Measurements from ENCODE around the gene ADAMTSL5. TPM values are rescaled to one million over a fixed set of nuclear protein-coding genes. Genes with fewer than 3 reads are reported as not detected.

The ADAMTSL5 gene
- total and polyA plus RNA-seq, 9 of the 15 experiments (the other 6 are each of a cell fraction or from before 2014, with no cell fraction given), result 1.0 to 11.6 (median 4.1) TPM

- TF ChIP-seq KLF13 (tag; IDR thresholded peaks at IDR 0.05; ENCODE audit: borderline replicate concordance, low read depth) (no peak), HNRNPUL1 (IDR thresholded peaks at IDR 0.05; ENCODE audit: low read length) (no peak), PRDM10 (IDR thresholded peaks at IDR 0.05; ENCODE audit: partially characterized antibody) (no peak), ERF (CRISPR knock-in tag; IDR thresholded peaks at IDR 0.05) (no peak), CREB5 (CRISPR knock-in tag; IDR thresholded peaks at IDR 0.05) (no peak), HNRNPLL (IDR thresholded peaks at IDR 0.05; ENCODE audit: low read depth, low read length, poor library complexity, severe bottlenecking) (no peak), ZNF277 (CRISPR knock-in tag; IDR thresholded peaks at IDR 0.05; ENCODE audit: borderline replicate concordance) (no peak), ZNF324 (CRISPR knock-in tag; IDR thresholded peaks at IDR 0.05) (no peak), POLR3G (IDR thresholded peaks at IDR 0.05; ENCODE audit: extremely low read depth, insufficient read length, insufficient replicate concordance) (no peak), SLC30A9 (CRISPR knock-in tag; IDR thresholded peaks at IDR 0.05) (no peak)
Observed at GRCh38 chr19:1561236-1561842, 48.5 kb upstream of the ADAMTSL5 start (continued).
